A549 (cell line): Measurements from ENCODE around the gene APOL4. TPM values are rescaled to one million over a fixed set of nuclear protein-coding genes. Genes with fewer than 3 reads are reported as not detected.

Experiments used
- ATAC-seq, 2 experiments: fragments of 200-7000 bp in 1 of 2; fragments of >200 bp in 1 of 2; cut with Nextera tagmentation in 1 of 2; cut with Tn5 transposase in 1 of 2; 3 replicates each; pipeline versions ENCODE4 v1.8.0 to v1.9.1; 2018 to 2020; ENCODE audit warnings: mild to moderate bottlenecking in 1 of 2, moderate library complexity in 1 of 2
- CTCF ChIA-PET: fragments of 300-600 bp; sonication (Branson Sonifier 250); formaldehyde crosslinking; extraction: SDS; loops from one replicate; lab custom pipeline; 2021; ENCODE audit warnings: antibody characterized with exemption, inconsistent platforms; lab: Yijun Ruan, JAX
- POLR2A ChIA-PET: fragments of 350-600 bp; formaldehyde crosslinking; extraction: SDS; loops from one replicate; lab custom pipeline; 2021; ENCODE audit warnings: antibody characterized with exemption, inconsistent platforms; lab: Yijun Ruan, JAX
- DNase-seq, 2 experiments: peaks; one replicate each; pipeline versions ENCODE4 v3.0.0 to v3.0.0-alpha.2; 2011 to 2016; ENCODE audit warnings: low read depth in 1 of 2, low spot score in 1 of 2
- FAIRE-seq: peaks from 2 replicates; lab custom pipeline; 2011; peaks lifted over from hg19 to GRCh38; lab: Jason Lieb, UNC
- H3K27ac ChIP-seq, 2 experiments: fragments of >200 bp; sonication (Bioruptor Twin); formaldehyde crosslinking; 3 replicates each; pipeline ENCODE4 v1.5.1; 2016 to 2017
- H3K4me1 ChIP-seq: fragments of >200 bp; sonication (Bioruptor Twin); formaldehyde crosslinking; 3 replicates; pipeline ENCODE4 v1.6.1; 2016
- H3K4me2 ChIP-seq: fragments of >200 bp; sonication (Bioruptor Twin); formaldehyde crosslinking; 3 replicates; pipeline ENCODE4 v1.6.1; 2016
- H3K4me3 ChIP-seq: fragments of >200 bp; sonication (Bioruptor Twin); formaldehyde crosslinking; 3 replicates; pipeline ENCODE4 v1.5.1; 2016
- H3K9me3 ChIP-seq: fragments of >200 bp; sonication (Bioruptor Twin); formaldehyde crosslinking; 3 replicates; pipeline ENCODE4 v1.6.1; 2016
- ATOH8 ChIP-seq: fragments of 250-450 bp; sonication (Bioruptor Pico); IDR thresholded peaks from 2 replicates; pipeline ENCODE4 v1.5.0; 2020; ENCODE audit warnings: low read depth, mild to moderate bottlenecking, moderate library complexity
- CHD2 ChIP-seq: fragments of 150-350 bp; IDR thresholded peaks from 2 replicates; pipeline ENCODE4 v1.6.1; 2014; ENCODE audit warnings: low read length; ENCODE audit not compliant: partially characterized antibody
- CHD4 ChIP-seq: fragments of 200-600 bp; sonication (generic); IDR thresholded peaks from 2 replicates; pipeline ENCODE4 v1.6.1; 2016; ENCODE audit warnings: antibody characterized with exemption, mild to moderate bottlenecking, borderline replicate concordance
- CTCF ChIP-seq: fragments of >200 bp; sonication (Bioruptor Twin); formaldehyde crosslinking; IDR thresholded peaks from 3 replicates; pipeline ENCODE4 v1.5.1; 2016
- FOSB ChIP-seq: fragments of 250-450 bp; sonication (Bioruptor Pico); IDR thresholded peaks from 2 replicates; pipeline ENCODE4 v1.5.0; 2020; ENCODE audit warnings: mild to moderate bottlenecking, moderate library complexity
- FOSL2 ChIP-seq, 2 experiments: fragments of 450-650 bp in 1 of 2; fragments of >200 bp in 1 of 2; sonication (Bioruptor Twin) in 1 of 2; formaldehyde crosslinking; IDR thresholded peaks; 2 replicates each; pipeline versions ENCODE4 v1.5.0 to v1.6.1; 2016 to 2020; ENCODE audit warnings: mild to moderate bottlenecking in 1 of 2, moderate library complexity in 1 of 2
- FOXS1 ChIP-seq: fragments of 250-450 bp; sonication (Bioruptor Pico); IDR thresholded peaks from 2 replicates; pipeline ENCODE4 v1.5.0; 2020; ENCODE audit warnings: mild to moderate bottlenecking, moderate library complexity
- HES2 ChIP-seq: fragments of >200 bp; sonication (Bioruptor Twin); formaldehyde crosslinking; IDR thresholded peaks from 2 replicates; pipeline ENCODE4 v1.6.1; 2016
- HMGXB4 ChIP-seq: fragments of 250-450 bp; sonication (Bioruptor Pico); IDR thresholded peaks from 2 replicates; pipeline ENCODE4 v1.5.0; 2021; ENCODE audit warnings: mild to moderate bottlenecking, moderate library complexity, borderline replicate concordance
- JUN ChIP-seq, 2 experiments: fragments of >200 bp; sonication (Bioruptor Twin); formaldehyde crosslinking; IDR thresholded peaks; 2 replicates in 1 of 2; 3 replicates in 1 of 2; pipeline ENCODE4 v1.6.1; 2016 to 2017
- JUNB ChIP-seq: fragments of >200 bp; sonication (Bioruptor Twin); formaldehyde crosslinking; IDR thresholded peaks from 2 replicates; pipeline ENCODE4 v1.6.1; 2016
- NFE2L2 ChIP-seq: fragments of 150-350 bp; conservative IDR thresholded peaks from 2 replicates; pipeline ENCODE4 v1.6.1; 2014; ENCODE audit warnings: low read length
- NPAS2 ChIP-seq: fragments of 250-450 bp; sonication (Bioruptor Pico); IDR thresholded peaks from 2 replicates; pipeline ENCODE4 v1.8.0; 2022; ENCODE audit warnings: mild to moderate bottlenecking, moderate library complexity, borderline replicate concordance
- NR3C1 ChIP-seq: fragments of >200 bp; sonication (Bioruptor Twin); formaldehyde crosslinking; IDR thresholded peaks from 3 replicates; pipeline ENCODE4 v1.6.1; 2017
- PBX3 ChIP-seq: IDR thresholded peaks from 2 replicates; pipeline ENCODE4 v1.6.1; 2012
- RAD21 ChIP-seq, 2 experiments: fragments of >200 bp in 1 of 2; sonication (Bioruptor Twin) in 1 of 2; formaldehyde crosslinking in 1 of 2; IDR thresholded peaks in 1 of 2; conservative IDR thresholded peaks in 1 of 2; 2 replicates in 1 of 2; 3 replicates in 1 of 2; pipeline ENCODE4 v1.6.1; 2012 to 2018; ENCODE audit warnings: inconsistent platforms in 1 of 2
- RCOR1 ChIP-seq: fragments of 150-350 bp; IDR thresholded peaks from 2 replicates; pipeline ENCODE4 v1.6.1; 2014; ENCODE audit warnings: antibody characterized with exemption, low read length, low read depth
- REST ChIP-seq: fragments of 200-600 bp; sonication (generic); IDR thresholded peaks from 2 replicates; pipeline ENCODE4 v1.6.1; 2016; ENCODE audit warnings: antibody characterized with exemption, mild to moderate bottlenecking, moderate library complexity
- TFCP2L1 ChIP-seq: fragments of 250-450 bp; sonication (Bioruptor Pico); IDR thresholded peaks from 2 replicates; pipeline ENCODE4 v1.5.0; 2021; ENCODE audit warnings: mild to moderate bottlenecking
- TP53 ChIP-seq: fragments of 250-450 bp; sonication (Bioruptor Pico); IDR thresholded peaks from 2 replicates; pipeline ENCODE4 v1.5.0; 2021; ENCODE audit warnings: mild to moderate bottlenecking, moderate library complexity
- ZSCAN20 ChIP-seq: fragments of 250-450 bp; sonication (Bioruptor Pico); IDR thresholded peaks from 2 replicates; pipeline ENCODE4 v1.8.0; 2022; ENCODE audit warnings: mild to moderate bottlenecking, moderate library complexity
- WGBS: methylation state at CpG from one replicate; pipeline ENCODE4 v1.1.6; 2017; ENCODE audit errors: missing lambda C conversion rate; 5-methylcytosine and 5-hydroxymethylcytosine counted together
- polyA plus RNA-seq, 4 experiments: library from polyadenylated mRNA; depleted of rRNA in 3 of 4; stranded (reverse); fragments of >200 nt; fragmentation: RNase III in 1 of 4; extraction: RNeasy Plus Mini Kit Qiagen cat#74134 plus additional on column Dnase treatment in 1 of 4; gene quantifications; 2 replicates in 3 of 4; 3 replicates in 1 of 4; pipeline ENCODE4 v1.2.3, GENCODE V29; 2011 to 2017

Gene APOL4
- polyA plus RNA-seq, 2 of the 4 experiments (the other 2 are of a cell fraction), result not detected

GRCh38 chr22:36143956-36144355, 57.7 kb downstream of the APOL4 start:
- POLR2A ChIA-PET, result no interaction called here
- CTCF ChIA-PET, result interaction anchor here (1.4 to 1.8 kb wide), 3 partner anchors 36 to 73 kb away, joined by 4 to 7 read pairs (median 6); no protein-coding TSS in a partner anchor
- WGBS, result 6% methylated on average over 3 of the region's 4 CpGs
- DNase-seq, result no peak
- H3K4me3 ChIP-seq, result no peak overlapping the region
- no peaks in the 10 kb centered on the region for H3K4me1 ChIP-seq
- no peak for FAIRE-seq
- H3K27ac ChIP-seq, result no peak overlapping the region
- no peak overlapping the region for H3K4me2 ChIP-seq
- no peak for ATAC-seq
- TF ChIP-seq TFCP2L1 (CRISPR knock-in tag), result no peak
- TF ChIP-seq HES2, result no peak
- TF ChIP-seq FOSL2 (IDR thresholded peaks at IDR 0.05), result no peak
- TF ChIP-seq FOSL2 (CRISPR knock-in tag; IDR thresholded peaks at IDR 0.05), result no peak
- TF ChIP-seq RCOR1, result no peak
- no peak for TF ChIP-seq REST
- no peak for TF ChIP-seq HMGXB4 (CRISPR knock-in tag)
- no peak for TF ChIP-seq NFE2L2
- no peak for TF ChIP-seq RAD21 (conservative IDR thresholded peaks at IDR 0.05 in 1 of 2, IDR thresholded peaks at IDR 0.05 in 1 of 2)
- H3K9me3 ChIP-seq, result no peaks in the 10 kb centered on the region

GRCh38 chr22:36143066-36143815, 58.4 kb downstream of the APOL4 start:
- Histone ChIP-seq H3K9me3 (no peaks in the 10 kb centered on the region), H3K4me1 (no peaks in the 10 kb centered on the region), H3K27ac (no peak overlapping the region), H3K4me2 (no peak overlapping the region), H3K4me3 (no peak overlapping the region)
- no peak for FAIRE-seq
- no peak for DNase-seq
- ChIA-PET CTCF (interaction anchor here (1.4 kb wide), 1 partner anchor 56 kb away, joined by 3 read pairs; no protein-coding TSS in a partner anchor), POLR2A (no interaction called here)
- ATAC-seq, result no peak
- TF ChIP-seq TP53 (CRISPR knock-in tag) (no peak), PBX3 (no peak), ZSCAN20 (CRISPR knock-in tag) (no peak), NFE2L2 (no peak), ATOH8 (CRISPR knock-in tag) (no peak), CHD4 (no peak), FOSB (CRISPR knock-in tag) (no peak), JUN (IDR thresholded peaks at IDR 0.05) (no peak), NR3C1 (no peak), FOXS1 (CRISPR knock-in tag) (no peak), NPAS2 (CRISPR knock-in tag) (no peak), RCOR1 (no peak), JUNB (no peak), CHD2 (no peak), REST (no peak), CTCF (no peak)
- WGBS, result 22% methylated on average over 4 of the region's 5 CpGs
